HepG2 (cell line): Measurements from ENCODE around the gene METTL1. TPM values are rescaled to one million over a fixed set of nuclear protein-coding genes. Genes with fewer than 3 reads are reported as not detected.
A peak's percentile ranks its signal among the peaks of the same experiment; 100 is the strongest.

Source experiments
- AGO1 ChIP-seq: fragments of 200-400 bp; formaldehyde crosslinking; IDR thresholded peaks from 2 replicates; pipeline ENCODE4 v1.6.1; 2017; ENCODE audit warnings: mild to moderate bottlenecking, low read depth, low read length, moderate library complexity; ENCODE audit not compliant: poor library complexity, severe bottlenecking
- ARNT2 ChIP-seq: sonication (generic); formaldehyde crosslinking; IDR thresholded peaks from 2 replicates; pipeline ENCODE4 v1.8.0; 2022; ENCODE audit warnings: mild to moderate bottlenecking, low read depth, missing genetic modification reagents, moderate library complexity
- ATM ChIP-seq: fragments of 450-650 bp; IDR thresholded peaks from 2 replicates; pipeline ENCODE4 v1.7.1; 2017; ENCODE audit warnings: mild to moderate bottlenecking, borderline replicate concordance
- DMAP1 ChIP-seq: IDR thresholded peaks from 2 replicates; pipeline ENCODE4 v1.6.1; 2016
- MEIS2 ChIP-seq: sonication (generic); formaldehyde crosslinking; IDR thresholded peaks from 2 replicates; pipeline ENCODE4 v1.9.0; 2021; ENCODE audit warnings: mild to moderate bottlenecking, missing genetic modification reagents
- PAXIP1 ChIP-seq: sonication (generic); formaldehyde crosslinking; conservative IDR thresholded peaks from 2 replicates; pipeline ENCODE4 v1.4.0; 2020; ENCODE audit warnings: mild to moderate bottlenecking, missing genetic modification reagents, moderate library complexity
- PHF8 ChIP-seq: sonication (generic); formaldehyde crosslinking; IDR thresholded peaks from 2 replicates; pipeline ENCODE4 v1.5.0; 2020; ENCODE audit warnings: missing genetic modification reagents
- RNF219 ChIP-seq: sonication (generic); formaldehyde crosslinking; IDR thresholded peaks from 2 replicates; pipeline ENCODE4 v1.5.0; 2020; ENCODE audit warnings: mild to moderate bottlenecking, missing genetic modification reagents
- SIN3B ChIP-seq: fragments of 150-350 bp; IDR thresholded peaks from 2 replicates; pipeline ENCODE4 v1.6.1; 2014; ENCODE audit warnings: low read length
- SSRP1 ChIP-seq: IDR thresholded peaks from 2 replicates; pipeline ENCODE4 v1.6.1; 2016; ENCODE audit warnings: control low read depth
- ZBTB10 ChIP-seq: sonication (generic); formaldehyde crosslinking; IDR thresholded peaks from 2 replicates; pipeline ENCODE4 v1.4.0; 2020; ENCODE audit warnings: missing genetic modification reagents, borderline replicate concordance
- ZFP91 ChIP-seq: sonication (generic); formaldehyde crosslinking; IDR thresholded peaks from 2 replicates; pipeline ENCODE4 v1.9.0; 2022; ENCODE audit warnings: missing genetic modification reagents, mild to moderate bottlenecking, borderline replicate concordance
- ZNF235 ChIP-seq: sonication (generic); formaldehyde crosslinking; IDR thresholded peaks from 2 replicates; pipeline ENCODE4 v1.8.1; 2023; ENCODE audit warnings: mild to moderate bottlenecking, missing genetic modification reagents, borderline replicate concordance
- ZNF331 ChIP-seq: sonication (generic); formaldehyde crosslinking; IDR thresholded peaks from 2 replicates; pipeline ENCODE4 v1.4.0; 2020; ENCODE audit warnings: missing genetic modification reagents
- ZNF451 ChIP-seq: sonication (generic); formaldehyde crosslinking; IDR thresholded peaks from 2 replicates; pipeline ENCODE4 v1.5.0; 2020; ENCODE audit warnings: mild to moderate bottlenecking, missing genetic modification reagents
- ZNF577 ChIP-seq: sonication (generic); formaldehyde crosslinking; IDR thresholded peaks from 2 replicates; pipeline ENCODE4 v1.4.0; 2020; ENCODE audit warnings: mild to moderate bottlenecking, low read depth, missing genetic modification reagents, borderline replicate concordance
- ZNF740 ChIP-seq: sonication (generic); formaldehyde crosslinking; IDR thresholded peaks from 2 replicates; pipeline ENCODE4 v1.4.0; 2020; ENCODE audit warnings: missing genetic modification reagents
- ZNF776 ChIP-seq: sonication (generic); formaldehyde crosslinking; IDR thresholded peaks from 2 replicates; pipeline ENCODE4 v1.4.0; 2020; ENCODE audit warnings: mild to moderate bottlenecking, missing genetic modification reagents
- polyA plus RNA-seq, 8 experiments: library from polyadenylated mRNA; depleted of rRNA in 3 of 8; stranded (reverse) in 7 of 8; unstranded in 1 of 8; fragments of >200 nt; fragmentation: Illumina TruSeq in 4 of 8; extraction: Trizol in 4 of 8; gene quantifications; 2 replicates each; pipeline versions ENCODE4 v1.2.1 to v1.2.3, GENCODE V29; 2011 to 2016; ENCODE audit warnings: low read depth in 4 of 8, missing spikeins in 1 of 8, mixed read lengths in 1 of 8; ENCODE audit not compliant: insufficient read depth in 1 of 8
- total RNA-seq, 5 experiments: library from RNA; depleted of rRNA; stranded (reverse); fragments of >200 nt; fragmentation: Illumina TruSeq; extraction: Trizol; gene quantifications; 2 replicates each; pipeline ENCODE4 v1.2.3, GENCODE V29; 2016; ENCODE audit warnings: low read depth in 1 of 5

Gene METTL1
- total and polyA plus RNA-seq, 2 of the 13 experiments (the other 11 are each of a cell fraction or from before 2014, with no cell fraction given) = 34.7 to 36.9 TPM

GRCh38 chr12:57765003-57765697 lies 6.8 kb downstream of the METTL1 start (continued):
- TF ChIP-seq AGO1 (peak; percentile 85), ZBTB10 (CRISPR knock-in tag) (peak; percentile 51; the same call in 1 of the 2 replicates), DMAP1 (CRISPR knock-in tag) (peak; percentile 51; the same call in 1 of the 2 replicates), ZNF451 (CRISPR knock-in tag) (no peak), ATM (no peak), ZFP91 (CRISPR knock-in tag) (peak; percentile 86; the same call in 1 of the 2 replicates), SIN3B (no peak), ZNF235 (CRISPR knock-in tag) (no peak), SSRP1 (CRISPR knock-in tag) (no peak), ZNF331 (peak; percentile 28; the same call in 1 of the 2 replicates), RNF219 (CRISPR knock-in tag) (no peak), ARNT2 (0 out of 2 replicates have a peak, but pooled peaks have one; percentile 38), PAXIP1 (CRISPR knock-in tag) (peak; percentile 13; the same call in 1 of the 2 replicates), ZNF776 (CRISPR knock-in tag) (peak; percentile 39; the same call in 1 of the 2 replicates), MEIS2 (CRISPR knock-in tag) (0 out of 2 replicates have a peak, but pooled peaks have one; percentile 45), PHF8 (CRISPR knock-in tag) (peak; percentile 63), ZNF740 (CRISPR knock-in tag) (no peak; the same call in 1 of the 2 replicates), ZNF577 (CRISPR knock-in tag) (no peak)
